H1 (cell line): ENCODE measurements around the gene KNCN.

ENCODE experiments used
- EGR1 ChIP-seq: IDR thresholded peaks from 2 replicates; pipeline ENCODE4 v1.6.1; 2011; ENCODE audit warnings: low read depth, low read length, borderline replicate concordance
- EP300 ChIP-seq, 2 experiments: IDR thresholded peaks; 1 replicate in 1 of 2; 2 replicates in 1 of 2; pipeline ENCODE4 v1.6.1; 2011 to 2012; ENCODE audit warnings: low read depth in 2 of 2, low read length in 2 of 2, mild to moderate bottlenecking in 2 of 2, borderline replicate concordance in 1 of 2, inconsistent platforms in 1 of 2, moderate library complexity in 1 of 2
- POLR2A ChIP-seq, 2 experiments: IDR thresholded peaks; 1 replicate in 1 of 2; 2 replicates in 1 of 2; pipeline ENCODE4 v1.6.1; 2011; ENCODE audit warnings: low read depth in 2 of 2, low read length in 2 of 2, mild to moderate bottlenecking in 2 of 2; ENCODE audit errors: control extremely low read depth in 1 of 2
- TF ChIP-seq, protein P1 (sequence below), 3 experiments: IDR thresholded peaks; 1 replicate in 2 of 3; 2 replicates in 1 of 3; pipeline versions ENCODE4 v1.5.1 to v1.6.1; 2011; ENCODE audit warnings: low read length in 3 of 3, mild to moderate bottlenecking in 3 of 3, inconsistent platforms in 2 of 3, low read depth in 1 of 3, moderate library complexity in 1 of 3; ENCODE audit not compliant: insufficient read depth in 1 of 3; ENCODE audit errors: control extremely low read depth in 1 of 3

DNA sequence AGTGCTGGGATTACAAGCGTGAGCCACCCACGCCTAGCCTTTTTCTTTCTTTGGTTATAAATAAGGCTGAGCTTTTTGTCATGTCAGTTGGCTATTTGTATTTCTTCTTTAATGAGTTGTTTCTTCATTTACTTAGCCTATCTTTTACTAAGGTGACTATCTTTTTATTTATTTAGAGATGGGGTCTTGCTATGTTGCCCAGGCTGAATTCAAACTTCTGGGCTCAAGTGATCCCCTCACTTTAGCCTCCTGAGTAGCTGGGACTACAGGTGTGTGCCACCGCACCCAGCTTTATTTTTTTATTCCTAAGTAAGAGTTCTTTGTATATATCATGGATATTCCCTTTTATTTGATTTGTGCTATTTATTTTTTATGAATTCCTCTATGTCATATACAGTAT is 49.9 kb downstream of the KNCN start:
- TF ChIP-seq EP300 (IDR thresholded peaks at IDR 0.05; ENCODE audit: borderline replicate concordance in 1 of 2, low read depth in 2 of 2, low read length in 2 of 2) (no peak), POLR2A (IDR thresholded peaks at IDR 0.05; ENCODE audit: control extremely low read depth in 1 of 2, low read depth in 2 of 2, low read length in 2 of 2) (no peak), EGR1 (no peak)
- TF ChIP-seq, protein P1, sequence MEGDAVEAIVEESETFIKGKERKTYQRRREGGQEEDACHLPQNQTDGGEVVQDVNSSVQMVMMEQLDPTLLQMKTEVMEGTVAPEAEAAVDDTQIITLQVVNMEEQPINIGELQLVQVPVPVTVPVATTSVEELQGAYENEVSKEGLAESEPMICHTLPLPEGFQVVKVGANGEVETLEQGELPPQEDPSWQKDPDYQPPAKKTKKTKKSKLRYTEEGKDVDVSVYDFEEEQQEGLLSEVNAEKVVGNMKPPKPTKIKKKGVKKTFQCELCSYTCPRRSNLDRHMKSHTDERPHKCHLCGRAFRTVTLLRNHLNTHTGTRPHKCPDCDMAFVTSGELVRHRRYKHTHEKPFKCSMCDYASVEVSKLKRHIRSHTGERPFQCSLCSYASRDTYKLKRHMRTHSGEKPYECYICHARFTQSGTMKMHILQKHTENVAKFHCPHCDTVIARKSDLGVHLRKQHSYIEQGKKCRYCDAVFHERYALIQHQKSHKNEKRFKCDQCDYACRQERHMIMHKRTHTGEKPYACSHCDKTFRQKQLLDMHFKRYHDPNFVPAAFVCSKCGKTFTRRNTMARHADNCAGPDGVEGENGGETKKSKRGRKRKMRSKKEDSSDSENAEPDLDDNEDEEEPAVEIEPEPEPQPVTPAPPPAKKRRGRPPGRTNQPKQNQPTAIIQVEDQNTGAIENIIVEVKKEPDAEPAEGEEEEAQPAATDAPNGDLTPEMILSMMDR (IDR thresholded peaks at IDR 0.05; ENCODE audit: control extremely low read depth in 1 of 3, insufficient read depth in 1 of 3, low read depth in 1 of 3, low read length in 3 of 3), result no peak
